ENCODE results near the gene DDX1.

DNA sequence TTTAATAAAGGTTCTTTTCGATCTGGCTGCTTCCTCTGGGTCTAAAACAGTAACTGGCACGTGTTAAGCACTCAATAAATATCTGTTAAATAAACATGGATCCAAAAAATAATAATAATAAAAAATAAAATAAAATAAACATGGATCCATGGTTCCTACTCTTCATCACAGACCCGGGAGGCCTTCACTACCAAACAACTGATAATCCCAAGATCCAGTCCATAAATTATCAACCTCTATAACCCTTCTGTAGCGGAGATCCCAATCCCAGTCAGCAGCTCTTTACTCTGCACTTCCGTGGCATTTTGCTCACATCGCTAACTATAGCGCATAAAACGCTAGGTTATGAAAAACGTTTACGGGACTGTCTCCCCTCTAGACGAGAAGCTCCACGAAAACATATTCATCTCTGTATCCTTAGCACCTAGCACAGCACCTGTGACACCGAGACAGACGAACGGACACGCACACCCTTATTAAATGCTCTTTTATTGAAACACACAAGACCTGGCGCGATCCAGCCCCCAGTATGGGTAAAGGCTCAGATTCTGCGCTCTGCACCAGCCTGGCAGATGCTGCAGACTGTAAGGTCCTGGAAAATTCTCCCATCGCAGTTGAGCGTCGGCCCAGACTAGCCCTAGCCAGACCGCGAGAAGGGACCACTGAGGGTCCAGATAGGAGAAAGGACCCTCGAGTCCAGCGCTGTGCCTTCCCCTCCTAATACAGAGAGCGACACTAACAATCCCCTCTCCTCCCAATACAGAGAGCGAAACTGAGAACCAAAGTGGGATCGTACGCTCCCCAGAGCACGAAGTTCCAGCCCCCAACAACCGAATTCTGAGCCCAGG lies 31.3 kb upstream of the DDX1 start:
- TF ChIP-seq, protein P1, sequence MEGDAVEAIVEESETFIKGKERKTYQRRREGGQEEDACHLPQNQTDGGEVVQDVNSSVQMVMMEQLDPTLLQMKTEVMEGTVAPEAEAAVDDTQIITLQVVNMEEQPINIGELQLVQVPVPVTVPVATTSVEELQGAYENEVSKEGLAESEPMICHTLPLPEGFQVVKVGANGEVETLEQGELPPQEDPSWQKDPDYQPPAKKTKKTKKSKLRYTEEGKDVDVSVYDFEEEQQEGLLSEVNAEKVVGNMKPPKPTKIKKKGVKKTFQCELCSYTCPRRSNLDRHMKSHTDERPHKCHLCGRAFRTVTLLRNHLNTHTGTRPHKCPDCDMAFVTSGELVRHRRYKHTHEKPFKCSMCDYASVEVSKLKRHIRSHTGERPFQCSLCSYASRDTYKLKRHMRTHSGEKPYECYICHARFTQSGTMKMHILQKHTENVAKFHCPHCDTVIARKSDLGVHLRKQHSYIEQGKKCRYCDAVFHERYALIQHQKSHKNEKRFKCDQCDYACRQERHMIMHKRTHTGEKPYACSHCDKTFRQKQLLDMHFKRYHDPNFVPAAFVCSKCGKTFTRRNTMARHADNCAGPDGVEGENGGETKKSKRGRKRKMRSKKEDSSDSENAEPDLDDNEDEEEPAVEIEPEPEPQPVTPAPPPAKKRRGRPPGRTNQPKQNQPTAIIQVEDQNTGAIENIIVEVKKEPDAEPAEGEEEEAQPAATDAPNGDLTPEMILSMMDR (IDR thresholded peaks at IDR 0.05), result no peak
- no peak for TF ChIP-seq POLR2A (IDR thresholded peaks at IDR 0.05)
